GM23248 (cell line): ENCODE data around the gene RHOJ. TPM values are rescaled to one million over a fixed set of nuclear protein-coding genes. Genes with fewer than 3 reads are reported as not detected.

Source experiments
- DNase-seq: peaks from one replicate; pipeline ENCODE4 v3.0.0-alpha.2; 2015
- H2AFZ ChIP-seq: fragments of 200-600 bp; sonication (generic); 2 replicates; pipeline ENCODE4 v1.6.1; 2016; ENCODE audit warnings: antibody characterized with exemption
- H3F3A ChIP-seq: fragments of 200-600 bp; sonication (generic); 2 replicates; pipeline ENCODE4 v1.6.1; 2016; ENCODE audit warnings: mild to moderate bottlenecking, antibody characterized with exemption, mixed run types; ENCODE audit not compliant: insufficient read depth
- H3K27ac ChIP-seq: fragments of 200-600 bp; sonication (generic); 2 replicates; pipeline ENCODE4 v1.5.1; 2016; ENCODE audit warnings: mild to moderate bottlenecking
- H3K27me3 ChIP-seq: fragments of 200-600 bp; sonication (generic); replicated peaks from 2 replicates; pipeline ENCODE4 v1.6.1; 2016; ENCODE audit warnings: mild to moderate bottlenecking; ENCODE audit not compliant: insufficient read depth
- H3K36me3 ChIP-seq: fragments of 200-600 bp; sonication (generic); 2 replicates; pipeline ENCODE4 v1.6.1; 2016; ENCODE audit warnings: low read depth, mild to moderate bottlenecking
- H3K4me1 ChIP-seq: fragments of 200-600 bp; sonication (generic); 2 replicates; pipeline ENCODE4 v1.6.1; 2016; ENCODE audit warnings: mild to moderate bottlenecking; ENCODE audit not compliant: insufficient read depth
- H3K4me2 ChIP-seq: fragments of 200-600 bp; sonication (generic); one replicate; pipeline ENCODE4 v1.6.1; 2016; ENCODE audit warnings: mild to moderate bottlenecking; ENCODE audit not compliant: unreplicated experiment
- H3K4me3 ChIP-seq: fragments of 200-600 bp; sonication (generic); 2 replicates; pipeline ENCODE4 v1.5.1; 2016; ENCODE audit warnings: mild to moderate bottlenecking
- H3K79me2 ChIP-seq: fragments of 200-600 bp; sonication (generic); 2 replicates; pipeline ENCODE4 v1.6.1; 2016; ENCODE audit warnings: mild to moderate bottlenecking; ENCODE audit not compliant: insufficient read depth
- H3K9ac ChIP-seq: fragments of 200-600 bp; sonication (generic); 2 replicates; pipeline ENCODE4 v1.6.1; 2016; ENCODE audit warnings: mild to moderate bottlenecking
- H3K9me2 ChIP-seq: fragments of 200-600 bp; sonication (generic); 2 replicates; pipeline ENCODE4 v1.6.1; 2016; ENCODE audit warnings: mixed run types, mild to moderate bottlenecking, moderate library complexity; ENCODE audit not compliant: insufficient read depth
- H3K9me3 ChIP-seq: fragments of 200-600 bp; sonication (generic); one replicate; pipeline ENCODE4 v1.6.1; 2017; ENCODE audit warnings: low read depth
- H4K20me1 ChIP-seq: fragments of 200-600 bp; sonication (generic); 2 replicates; pipeline ENCODE4 v1.6.0; 2016; ENCODE audit not compliant: insufficient read depth
- EZH2 ChIP-seq: fragments of 200-600 bp; sonication (generic); IDR thresholded peaks from 2 replicates; pipeline ENCODE4 v1.6.1; 2018; ENCODE audit warnings: antibody characterized with exemption, mild to moderate bottlenecking; ENCODE audit not compliant: insufficient read depth, poor library complexity, severe bottlenecking
- EZH2phosphoT487 ChIP-seq: fragments of 200-600 bp; sonication (generic); IDR thresholded peaks from 2 replicates; pipeline ENCODE4 v1.6.1; 2018; ENCODE audit warnings: antibody characterized with exemption, moderate library complexity, mild to moderate bottlenecking, low read depth; ENCODE audit not compliant: insufficient read depth
- WGBS, 2 experiments: methylation state at CpG; one replicate each; pipeline ENCODE4 v1.1.6; 2015 to 2017; ENCODE audit warnings: low lambda C conversion rate in 2 of 2, low coverage in 1 of 2; ENCODE audit errors: missing lambda C conversion rate in 2 of 2; 5-methylcytosine and 5-hydroxymethylcytosine counted together
- in situ Hi-C: fragments of 300-500 bp; cut with MboI; formaldehyde crosslinking; loops from 2 replicates; pipeline ENCODE4 v1.15.0; 2020
- polyA plus RNA-seq: library from polyadenylated mRNA; unstranded; fragments of >200 nt; fragmentation: Nextera tagmentation; extraction: Ambion mirVana; gene quantifications from 2 replicates; pipeline ENCODE4 v1.2.1, GENCODE V29; 2016
- total RNA-seq: library from RNA; depleted of rRNA; stranded (reverse); fragments of >200 nt; shearing (Covaris generic); gene quantifications from 2 replicates; pipeline ENCODE4 v1.2.3, GENCODE V29; 2014

The RHOJ gene
- total and polyA plus RNA-seq, 2 experiments from 2014 or later, result 1.2 to 2.2 TPM

DNA sequence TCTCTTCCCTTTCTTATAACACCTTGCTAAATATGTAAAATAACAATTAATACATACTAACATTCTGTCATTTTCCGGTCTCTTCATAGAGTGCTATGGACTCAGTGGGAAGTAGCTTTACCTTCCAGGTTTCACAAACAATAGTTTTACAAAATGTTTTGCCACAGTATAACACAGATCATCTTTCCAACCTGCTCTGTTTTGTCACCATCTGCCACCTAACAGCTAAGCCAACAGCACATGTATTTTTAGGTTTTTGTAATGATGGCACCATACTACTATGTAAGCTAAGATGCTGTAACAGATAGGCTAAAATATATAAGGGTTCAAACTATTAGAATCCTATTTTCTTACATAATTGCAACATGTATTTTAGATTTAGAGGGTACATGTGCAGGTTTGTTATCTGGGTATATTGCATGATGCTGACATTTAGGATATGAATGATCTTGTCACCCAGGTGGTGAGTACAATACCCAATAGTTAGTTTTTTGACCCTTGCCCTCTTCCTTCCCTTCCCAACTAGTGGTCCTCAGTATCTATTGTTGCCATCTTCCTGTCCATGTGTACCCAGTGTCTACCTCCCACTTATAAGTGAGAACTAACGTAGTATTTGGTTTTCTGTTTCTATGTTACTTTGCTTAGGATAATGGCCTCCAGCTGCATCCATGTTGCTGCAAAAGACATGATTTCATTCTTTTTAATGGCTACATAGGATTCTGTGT lies 8.7 kb downstream of the RHOJ start:
- H3K27ac ChIP-seq, result no peak overlapping the region
- no peaks in the 10 kb centered on the region for H4K20me1 ChIP-seq
- DNase-seq, result no peak
- H3K9ac ChIP-seq, result no peak overlapping the region
- no peak for TF ChIP-seq EZH2
- no peak for TF ChIP-seq EZH2phosphoT487
- no peaks in the 10 kb centered on the region for H3K27me3 ChIP-seq
- 78 to 83% methylated on average over 2 of the region's 2 CpGs for WGBS, 2 experiments
- no peaks in the 10 kb centered on the region for H3F3A ChIP-seq
- no peaks in the 10 kb centered on the region for H3K9me2 ChIP-seq
- H3K9me3 ChIP-seq, result no peaks in the 10 kb centered on the region
- H3K4me1 ChIP-seq, result no peaks in the 10 kb centered on the region
- no peak overlapping the region for H2AFZ ChIP-seq
- H3K4me3 ChIP-seq, result no peak overlapping the region
- in situ Hi-C loops, result no loop called here
- no peaks in the 10 kb centered on the region for H3K36me3 ChIP-seq
- H3K4me2 ChIP-seq, result no peak overlapping the region
- no peaks in the 10 kb centered on the region for H3K79me2 ChIP-seq

GRCh38 chr14:63214417-63215196 lies 10.4 kb downstream of the RHOJ start:
- DNase-seq, result no peak
- no peak overlapping the region for H2AFZ ChIP-seq
- H3K9me2 ChIP-seq, result no peaks in the 10 kb centered on the region
- in situ Hi-C loops, result no loop called here
- no peak overlapping the region for H3K27ac ChIP-seq
- no peak overlapping the region for H3K4me2 ChIP-seq
- H3K79me2 ChIP-seq, result no peaks in the 10 kb centered on the region
- H3K4me3 ChIP-seq, result no peak overlapping the region
- H3K4me1 ChIP-seq, result no peaks in the 10 kb centered on the region
- no peaks in the 10 kb centered on the region for H3K36me3 ChIP-seq
- H3K9me3 ChIP-seq, result no peaks in the 10 kb centered on the region
- WGBS, 2 experiments, result 13 to 20% methylated on average over 5 of the region's 5 CpGs
- no peaks in the 10 kb centered on the region for H3K27me3 ChIP-seq
- no peak overlapping the region for H3K9ac ChIP-seq
- no peaks in the 10 kb centered on the region for H3F3A ChIP-seq
- TF ChIP-seq EZH2phosphoT487 (no peak), EZH2 (no peak)
- no peaks in the 10 kb centered on the region for H4K20me1 ChIP-seq

GRCh38 chr14:63220526-63220925 lies 16.3 kb downstream of the RHOJ start:
- Histone ChIP-seq H3K27me3 (no peaks in the 10 kb centered on the region), H3K4me3 (no peak overlapping the region), H4K20me1 (no peaks in the 10 kb centered on the region), H3K9me2 (no peaks in the 10 kb centered on the region), H3K4me2 (no peak overlapping the region), H2AFZ (no peak overlapping the region), H3K79me2 (no peaks in the 10 kb centered on the region), H3K36me3 (no peaks in the 10 kb centered on the region), H3K4me1 (no peaks in the 10 kb centered on the region), H3F3A (no peaks in the 10 kb centered on the region), H3K27ac (no peak overlapping the region), H3K9me3 (no peaks in the 10 kb centered on the region), H3K9ac (no peak overlapping the region)
- DNase-seq, result no peak
- TF ChIP-seq EZH2 (no peak), EZH2phosphoT487 (no peak)
- in situ Hi-C loops, result no loop called here
- 1 to 3% methylated on average over 3 of the region's 3 CpGs for WGBS, 2 experiments

- Histone ChIP-seq H3K27me3 (no peaks in the 10 kb centered on the region), H3K4me1 (no peaks in the 10 kb centered on the region), H3K9me2 (no peaks in the 10 kb centered on the region), H3K9ac (no peak overlapping the region), H3K79me2 (no peaks in the 10 kb centered on the region), H3K27ac (no peak overlapping the region), H3K4me2 (no peak overlapping the region), H3K36me3 (no peaks in the 10 kb centered on the region), H3K4me3 (no peak overlapping the region), H3F3A (no peaks in the 10 kb centered on the region), H4K20me1 (no peaks in the 10 kb centered on the region), H2AFZ (no peak overlapping the region), H3K9me3 (no peaks in the 10 kb centered on the region)
- 30 to 40% methylated on average over 3 of the region's 3 CpGs for WGBS, 2 experiments
- in situ Hi-C loops, result no loop called here
- TF ChIP-seq EZH2phosphoT487, result no peak
- no peak for DNase-seq
These were observed 19.4 kb downstream of the RHOJ start for GRCh38 chr14:63223596-63223995.
